NB4 (cell line): ENCODE measurements around the gene APOBEC3C.

Source experiments
- DNase-seq: peaks from one replicate; pipeline ENCODE4 v3.0.0; 2010; ENCODE audit warnings: low read depth
- H3K4me3 ChIP-seq: one replicate; pipeline ENCODE4 v1.5.1; 2011; ENCODE audit warnings: mild to moderate bottlenecking, low read depth, low read length, moderate library complexity
- CTCF ChIP-seq: IDR thresholded peaks from one replicate; pipeline ENCODE4 v1.5.1; 2012; ENCODE audit warnings: low read depth, low read length
- MAX ChIP-seq: IDR thresholded peaks from 2 replicates; pipeline ENCODE4 v1.6.1; 2011; ENCODE audit warnings: low read depth, low read length
- MYC ChIP-seq: IDR thresholded peaks from 2 replicates; pipeline ENCODE4 v1.6.1; 2011; ENCODE audit warnings: low read depth, low read length
- POLR2A ChIP-seq: IDR thresholded peaks from 2 replicates; pipeline ENCODE4 v1.6.1; 2011; ENCODE audit warnings: mild to moderate bottlenecking; ENCODE audit not compliant: insufficient read length; ENCODE audit errors: extremely low read depth

APOBEC3C gene

GRCh38 chr22:38966942-38967341, 47.1 kb upstream of the APOBEC3C start:
- H3K4me3 ChIP-seq = no peak overlapping the region
- no peak for TF ChIP-seq MAX
- no peak for TF ChIP-seq POLR2A
- TF ChIP-seq CTCF = no peak
- TF ChIP-seq MYC = no peak
- DNase-seq = no peak

GRCh38 chr22:38967451-38968450, 46.3 kb upstream of the APOBEC3C start:
- DNase-seq = peak; percentile 71
- no peak overlapping the region for H3K4me3 ChIP-seq
- TF ChIP-seq CTCF = no peak
- TF ChIP-seq MAX = no peak
- TF ChIP-seq POLR2A = no peak

- H3K4me3 ChIP-seq = no peak overlapping the region
- no peak for TF ChIP-seq MYC
- no peak for TF ChIP-seq MAX
- TF ChIP-seq POLR2A = no peak
- TF ChIP-seq CTCF = no peak
- no peak for DNase-seq
Measured at GRCh38 chr22:38968801-38969200, 45.3 kb upstream of the APOBEC3C start.

- no peak overlapping the region for H3K4me3 ChIP-seq
- TF ChIP-seq MYC (no peak), MAX (no peak), POLR2A (no peak), CTCF (no peak)
- no peak for DNase-seq
Measured at GRCh38 chr22:38970551-38970950, 43.5 kb upstream of the APOBEC3C start.

GRCh38 chr22:38971202-38971601, 42.9 kb upstream of the APOBEC3C start:
- TF ChIP-seq MAX (no peak), POLR2A (no peak), CTCF (no peak), MYC (no peak)
- H3K4me3 ChIP-seq = no peak overlapping the region
- no peak for DNase-seq
